ENCODE results near the gene SLC39A7.

SLC39A7 gene

DNA sequence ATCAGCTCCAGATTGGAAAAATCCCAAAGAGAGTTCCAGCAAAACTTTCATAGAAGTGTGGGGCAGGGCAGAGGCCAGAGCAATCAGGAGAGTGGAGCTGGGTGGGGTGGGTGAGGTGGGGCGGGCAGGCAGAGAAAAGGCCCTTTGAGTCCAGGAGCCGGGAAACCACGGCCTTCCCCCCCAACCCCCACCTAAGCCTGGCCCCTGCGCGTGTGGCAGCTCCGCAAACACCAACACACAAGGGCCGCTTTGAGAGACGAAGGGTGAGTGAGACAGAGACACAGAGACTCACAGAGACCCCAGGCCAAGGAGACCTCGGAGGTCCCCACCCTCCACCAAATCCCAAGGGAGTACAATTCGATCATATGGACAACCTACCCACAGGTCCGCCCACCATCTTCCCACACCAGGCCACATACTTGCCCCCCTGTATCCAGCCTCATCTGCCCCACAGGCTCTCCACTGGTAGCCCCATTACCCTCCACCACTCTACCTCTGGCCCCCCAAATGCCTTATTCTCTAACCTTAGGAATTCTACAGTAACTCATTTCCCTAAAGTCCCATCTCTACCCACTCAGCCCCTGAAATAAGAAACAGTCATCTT lies 10.1 kb upstream of the SLC39A7 start:
- DNase-seq (ENCODE audit: low read depth, low spot score), result no peak

DNA sequence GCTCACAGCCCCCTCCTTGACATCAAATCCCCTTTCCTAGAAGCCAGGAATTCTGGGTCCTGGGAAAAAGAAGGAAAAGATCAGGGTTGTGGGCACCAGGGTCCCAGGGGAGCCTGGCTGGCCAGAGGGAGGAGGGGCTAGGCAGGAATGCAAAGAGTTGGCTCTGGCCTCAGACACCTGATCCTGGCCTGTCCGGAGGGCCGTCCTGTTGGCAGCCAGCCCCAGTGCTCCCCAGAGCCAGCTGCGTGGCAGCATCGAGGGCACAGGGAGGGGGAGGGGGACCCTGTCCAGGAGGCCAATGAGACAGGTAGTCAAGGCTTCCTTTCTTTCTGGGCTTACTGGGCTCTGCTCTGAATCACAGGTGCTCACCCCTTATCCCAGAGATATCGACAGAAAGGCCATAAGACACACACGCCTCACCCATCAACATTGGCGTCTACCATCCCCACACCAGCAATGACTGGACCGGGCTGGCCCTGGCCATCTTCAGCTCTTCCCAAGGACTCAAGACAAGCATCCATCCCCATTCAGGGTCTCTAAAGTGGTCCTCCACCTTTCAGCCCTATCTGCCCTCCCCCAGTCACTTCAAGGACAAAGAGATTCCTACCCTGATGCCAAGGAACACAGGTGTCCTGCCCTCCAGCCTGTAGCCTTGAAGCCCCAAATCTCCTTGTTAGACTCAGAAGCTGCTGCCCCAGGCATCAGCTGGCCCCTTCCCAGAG lies 9.1 kb upstream of the SLC39A7 start:
- no peak for DNase-seq (ENCODE audit: low read depth, low spot score)

DNA sequence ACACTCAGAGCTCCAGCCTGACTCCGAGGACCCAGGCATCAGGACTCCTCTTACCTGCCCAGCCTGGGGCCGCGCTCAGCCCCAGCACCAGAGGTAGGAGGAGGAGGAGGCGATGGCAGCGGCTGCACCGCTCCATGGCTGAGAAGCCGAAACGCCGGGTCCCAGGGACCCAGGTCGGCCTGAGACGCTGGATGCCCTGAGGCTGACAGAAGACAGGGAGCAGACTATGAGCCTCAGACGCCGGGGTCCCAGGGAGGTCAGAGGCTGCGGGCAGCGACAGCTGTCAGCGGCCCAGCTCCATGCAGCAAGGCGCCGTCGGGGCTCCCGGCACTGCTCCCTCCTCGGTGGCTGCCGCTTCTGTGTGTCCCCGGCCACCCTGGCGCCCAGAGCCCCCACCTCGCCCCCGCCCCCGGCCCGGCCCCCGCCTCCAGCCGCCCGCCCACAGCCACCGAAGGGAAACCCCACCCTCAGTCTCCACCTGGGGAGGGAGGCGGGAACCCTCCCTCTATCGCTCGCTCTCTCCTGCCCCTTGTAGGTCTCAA lies 8.5 kb upstream of the SLC39A7 start, which contains the start of gene COL11A2:
Gene COL11A2 (minus strand): TSS at position 363 of the 542 bp plus-strand sequence. CDS start 227 bp downstream, at position 136.
- no peak for DNase-seq (ENCODE audit: low read depth, low spot score)

GRCh38 chr6:33192671-33193602 lies 7.7 kb upstream of the SLC39A7 start:
- no peak for DNase-seq (ENCODE audit: low read depth, low spot score)

GRCh38 chr6:33193619-33194018 lies 7.0 kb upstream of the SLC39A7 start:
- DNase-seq (ENCODE audit: low read depth, low spot score), result no peak

GRCh38 chr6:33194431-33194979 lies 6.2 kb upstream of the SLC39A7 start:
- no peak for DNase-seq (ENCODE audit: low read depth, low spot score)

- DNase-seq (ENCODE audit: low read depth, low spot score), result no peak
Measured at GRCh38 chr6:33195304-33196165, 5.1 kb upstream of the SLC39A7 start.

GRCh38 chr6:33197431-33198048 lies 3.1 kb upstream of the SLC39A7 start:
- no peak for DNase-seq (ENCODE audit: low read depth, low spot score)

DNA sequence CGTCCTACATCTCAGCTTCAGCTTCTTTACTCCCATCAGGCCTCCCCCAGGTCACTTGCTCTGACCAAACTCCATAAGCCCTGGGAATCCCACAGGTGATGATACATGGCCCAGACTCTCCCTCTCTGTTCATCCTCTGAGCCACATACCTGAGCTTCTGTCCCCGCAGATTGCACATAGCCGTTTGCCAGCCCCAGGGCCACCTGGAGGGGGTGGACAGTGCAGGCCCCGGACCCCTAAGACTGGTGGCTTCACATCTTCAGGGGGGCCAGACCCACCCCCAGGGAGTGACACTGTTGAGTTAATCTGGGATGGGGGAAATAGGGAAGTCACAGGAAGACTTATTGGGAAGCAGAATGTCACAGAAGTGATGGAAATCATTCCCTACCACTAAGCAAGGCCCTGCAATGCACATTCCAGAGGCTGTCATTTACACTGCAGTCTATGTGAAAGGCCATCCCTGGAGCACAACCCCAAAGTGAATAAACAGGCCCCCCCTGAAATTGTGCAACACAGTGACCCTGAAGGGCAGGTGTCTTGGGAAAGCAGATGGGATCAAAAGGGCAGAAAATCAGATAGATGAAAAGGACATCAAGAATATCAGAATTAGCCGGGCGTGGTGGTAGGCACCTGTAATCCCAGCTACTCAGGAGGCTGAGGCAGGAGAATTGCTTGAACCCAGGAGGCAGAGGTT lies 2.4 kb upstream of the SLC39A7 start:
- no peak for DNase-seq (ENCODE audit: low read depth, low spot score)

DNA sequence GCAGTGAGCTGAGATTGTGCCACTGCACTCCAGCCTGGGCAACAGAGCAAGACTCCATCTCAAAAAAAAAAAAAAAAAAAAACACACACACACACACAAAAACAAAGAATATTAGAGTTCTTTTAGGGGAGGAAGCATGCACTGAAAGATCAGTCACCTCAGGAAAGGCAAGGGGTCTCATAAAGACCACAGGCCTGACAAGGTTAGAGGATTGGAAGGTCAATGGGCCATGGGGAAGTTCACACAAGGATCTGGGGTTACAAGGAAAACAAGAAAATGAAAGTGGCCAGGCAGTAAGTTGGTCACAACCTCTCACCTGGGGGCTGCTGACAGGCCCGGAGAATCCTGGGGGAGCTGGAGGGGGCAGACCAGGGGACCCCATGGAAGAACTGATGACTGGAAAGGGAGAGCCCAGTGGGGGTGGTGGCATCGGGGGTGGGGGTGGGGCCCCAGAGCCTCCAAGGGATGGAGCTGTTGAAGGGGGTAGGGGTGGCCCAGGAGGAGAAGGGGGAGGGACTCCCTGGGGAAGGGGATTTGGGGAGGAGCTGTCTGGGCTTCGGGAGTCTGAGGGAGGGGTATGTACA lies 1.7 kb upstream of the SLC39A7 start:
- DNase-seq (ENCODE audit: low read depth, low spot score), result no peak

DNA sequence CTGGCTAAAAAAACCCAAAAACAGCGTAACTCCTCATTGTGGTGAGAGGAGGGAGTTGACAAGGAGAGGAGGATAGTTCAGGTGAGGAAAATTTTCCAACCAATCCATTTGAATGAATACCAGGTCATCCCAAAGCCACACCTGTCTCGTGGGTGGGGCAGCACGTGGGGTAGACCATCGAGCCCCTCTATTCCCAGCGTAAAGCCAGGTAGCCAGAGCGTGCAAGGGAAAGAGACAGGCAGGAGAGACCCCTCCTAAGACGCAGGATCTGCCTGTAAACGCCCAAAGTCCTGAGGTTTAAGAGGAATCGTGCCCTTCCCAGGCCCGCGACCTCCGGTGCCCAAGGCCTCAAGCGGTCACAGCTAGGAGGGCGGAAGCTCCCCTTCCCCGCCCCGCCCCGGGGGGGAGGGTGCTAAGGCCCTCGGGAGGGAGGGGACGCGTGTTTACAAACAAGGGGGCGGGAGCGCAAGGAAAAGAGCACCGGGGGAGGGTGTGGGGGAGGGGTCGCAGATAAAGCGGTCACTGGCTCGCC lies 914 bp upstream of the SLC39A7 start:
- peak; percentile 61 for DNase-seq (ENCODE audit: low read depth, low spot score)

- DNase-seq (ENCODE audit: low read depth, low spot score), result no peak
Measured at GRCh38 chr6:33201147-33201545, 479 bp downstream of the SLC39A7 start.

DNA sequence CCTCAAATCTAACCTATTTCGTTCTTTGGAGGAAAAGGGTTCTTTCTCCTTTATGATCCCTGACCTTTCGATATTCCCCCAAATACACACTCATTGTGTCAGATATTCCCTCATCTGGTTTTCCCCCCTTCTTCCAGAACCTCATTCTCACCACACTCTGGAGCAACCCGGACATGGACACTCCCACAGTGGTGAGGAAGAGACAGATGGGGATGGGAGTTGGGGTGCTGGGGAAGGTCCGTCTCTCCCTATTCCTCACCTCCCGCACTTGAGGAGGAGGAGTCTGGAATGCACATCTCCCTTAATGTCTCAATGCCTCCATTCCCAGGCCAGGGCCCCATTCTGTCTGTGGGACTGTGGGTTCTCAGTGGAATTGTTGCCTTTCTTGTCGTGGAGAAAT lies 1.3 kb downstream of the SLC39A7 start:
- DNase-seq (ENCODE audit: low read depth, low spot score), result no peak

DNA sequence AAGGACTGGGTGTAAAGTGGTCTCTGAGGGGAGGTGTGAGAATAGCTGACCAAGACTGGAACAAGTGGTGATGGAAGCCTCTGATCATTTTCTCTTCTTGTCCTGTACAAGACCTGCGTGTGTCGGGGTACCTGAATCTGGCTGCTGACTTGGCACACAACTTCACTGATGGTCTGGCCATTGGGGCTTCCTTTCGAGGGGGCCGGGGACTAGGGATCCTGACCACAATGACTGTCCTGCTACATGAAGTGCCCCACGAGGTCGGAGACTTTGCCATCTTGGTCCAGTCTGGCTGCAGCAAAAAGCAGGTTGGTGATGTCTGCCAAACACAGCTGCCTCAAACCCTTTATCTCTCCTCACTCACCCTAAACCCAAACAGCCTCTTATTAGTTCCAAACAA lies 2.1 kb downstream of the SLC39A7 start:
- DNase-seq (ENCODE audit: low read depth, low spot score), result no peak

- no peak for DNase-seq (ENCODE audit: low read depth, low spot score)
Measured at GRCh38 chr6:33203443-33204164, 2.9 kb downstream of the SLC39A7 start.

DNA sequence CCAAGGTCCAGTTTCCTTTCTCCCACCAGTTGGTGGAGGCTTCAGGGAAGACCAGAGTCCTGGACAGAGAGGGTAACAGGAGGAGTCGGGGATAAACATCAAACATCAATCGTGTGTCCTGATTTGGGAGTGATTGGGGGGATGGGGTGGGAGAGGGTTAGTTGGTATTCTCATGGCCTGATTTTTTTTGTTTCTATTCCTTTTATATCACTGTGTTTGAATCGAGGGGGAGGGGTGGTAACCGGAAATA lies 3.4 kb downstream of the SLC39A7 start:
- no peak for DNase-seq (ENCODE audit: low read depth, low spot score)

GRCh38 chr6:33204415-33205190 lies 3.9 kb downstream of the SLC39A7 start, which contains the start of gene HSD17B8:
Gene HSD17B8, plus strand, starts transcription at chr6:33204655. Its CDS starts 14 bp downstream, at chr6:33204669.
- peak; percentile 84 for DNase-seq (ENCODE audit: low read depth, low spot score)
